CD8-positive, alpha-beta memory T cell (primary cell): ENCODE data around the gene ENO3. TPM values are rescaled to one million over a fixed set of nuclear protein-coding genes. Genes with fewer than 3 reads are reported as not detected.
A peak's percentile ranks its signal among the peaks of the same experiment; 100 is the strongest.
"Not testable (repeated sequence)": the region's sequence is repeated elsewhere in the genome, so short reads cannot be mapped to it uniquely, and the experiment has no call there.

ENCODE experiments used
- CTCF ChIA-PET: fragments of 350-600 bp; sonication (Branson Sonifier 250); formaldehyde crosslinking; loops from one replicate; lab custom pipeline; 2021; ENCODE audit warnings: antibody characterized with exemption; lab: Charles Lee
- POLR2A ChIA-PET: fragments of 350-600 bp; sonication (Branson Sonifier 250); formaldehyde crosslinking; loops from one replicate; lab custom pipeline; 2021; ENCODE audit warnings: antibody characterized with exemption; lab: Charles Lee
- DNase-seq, 5 donors: peaks; one replicate each; pipeline versions ENCODE4 v3.0.0 to v3.0.0-alpha.2; 2020 to 2022; ENCODE audit warnings: mixed read lengths in 1 of 5
- H3K27ac ChIP-seq: one replicate; pipeline ENCODE4 v1.7.0; 2013; ENCODE audit warnings: low read depth, mild to moderate bottlenecking, low read length, moderate library complexity
- H3K27me3 ChIP-seq: 2 replicates; pipeline ENCODE4 v1.7.0; 2013; ENCODE audit warnings: low read length, mild to moderate bottlenecking; ENCODE audit not compliant: insufficient read depth, poor library complexity, severe bottlenecking
- H3K36me3 ChIP-seq: 2 replicates; pipeline ENCODE4 v1.7.0; 2013; ENCODE audit warnings: mild to moderate bottlenecking, low read length, moderate library complexity; ENCODE audit not compliant: insufficient read depth
- H3K4me1 ChIP-seq: 2 replicates; pipeline ENCODE4 v1.7.0; 2013; ENCODE audit warnings: mild to moderate bottlenecking, low read length, moderate library complexity; ENCODE audit not compliant: insufficient read depth
- H3K4me3 ChIP-seq: 2 replicates; pipeline ENCODE4 v1.7.0; 2013; ENCODE audit warnings: mild to moderate bottlenecking, low read length
- H3K9me3 ChIP-seq: 2 replicates; pipeline ENCODE4 v1.7.0; 2013; ENCODE audit warnings: mild to moderate bottlenecking, low read length
- H3K27ac Mint-ChIP-seq, 8 donors: one replicate each; pipeline ENCODE4 v1.8.0; 2020 to 2021; ENCODE audit warnings: mixed read lengths in 8 of 8, mild to moderate bottlenecking in 6 of 8, inconsistent platforms in 3 of 8, moderate library complexity in 3 of 8
- H3K27me3 Mint-ChIP-seq, 2 donors: one replicate each; pipeline ENCODE4 v1.8.0; 2020 to 2021; ENCODE audit warnings: mixed read lengths in 2 of 2, mild to moderate bottlenecking in 1 of 2, moderate library complexity in 1 of 2
- H3K36me3 Mint-ChIP-seq, 3 donors: one replicate each; pipeline ENCODE4 v1.8.0; 2020 to 2021; ENCODE audit warnings: mixed read lengths in 3 of 3, inconsistent platforms in 1 of 3, mild to moderate bottlenecking in 1 of 3
- H3K4me1 Mint-ChIP-seq, 3 donors: one replicate each; pipeline ENCODE4 v1.8.0; 2020 to 2021; ENCODE audit warnings: mixed read lengths in 3 of 3, inconsistent platforms in 1 of 3, mild to moderate bottlenecking in 1 of 3
- H3K4me3 Mint-ChIP-seq, 7 donors: one replicate each; pipeline ENCODE4 v1.8.0; 2020 to 2021; ENCODE audit warnings: mixed read lengths in 7 of 7, mild to moderate bottlenecking in 6 of 7, moderate library complexity in 4 of 7, inconsistent platforms in 2 of 7
- H3K9me3 Mint-ChIP-seq, 5 donors: one replicate each; pipeline ENCODE4 v1.8.0; 2020 to 2022; ENCODE audit warnings: mixed read lengths in 5 of 5, mild to moderate bottlenecking in 3 of 5, moderate library complexity in 2 of 5, inconsistent platforms in 1 of 5
- polyA plus RNA-seq: library from polyadenylated mRNA; unstranded; fragments of 300-500 nt; fragmentation: Illumina TruSeq; gene quantifications from one replicate; pipeline ENCODE4 v1.2.3, GENCODE V29; 2021
- total RNA-seq, 2 experiments: library from RNA; stranded (reverse); gene quantifications; one replicate each; pipeline ENCODE4 v1.2.3, GENCODE V29; 2021

ENO3 gene
- total RNA-seq (10 to 100 TPM; 27.1 to 29.4 TPM), polyA plus RNA-seq (1.3 TPM)

DNA sequence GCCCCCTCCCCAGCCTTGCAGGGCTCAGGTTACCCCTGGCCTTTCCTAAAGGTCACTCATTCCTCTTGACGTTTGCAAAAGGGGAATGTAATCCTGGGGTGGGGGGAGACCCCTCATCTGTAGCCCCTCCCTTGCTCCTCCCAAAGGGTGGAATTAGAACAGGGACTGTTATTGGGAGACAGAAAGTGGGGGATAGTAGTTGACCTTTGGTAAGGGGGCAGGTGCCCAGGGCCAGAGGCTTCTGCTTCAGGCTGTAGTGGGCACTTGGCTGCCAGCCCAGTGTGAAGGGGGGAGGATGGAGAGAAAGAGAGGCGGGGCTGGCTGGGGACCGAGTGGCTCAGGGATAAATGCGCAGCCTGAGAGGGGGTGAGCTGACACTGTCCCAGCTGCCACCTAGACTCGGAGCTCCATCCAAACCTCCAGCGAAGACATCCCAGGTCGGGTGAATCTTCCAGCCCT, at the start of gene ENO3:
TSS of gene ENO3 (plus strand) at position 374 of the 459 bp plus-strand sequence. CDS start 711 bp downstream, outside the sequence.
- H3K4me3 Mint-ChIP-seq, result peak within 1 kb of the TSS; percentile 78 to 90 (median 82)

DNA sequence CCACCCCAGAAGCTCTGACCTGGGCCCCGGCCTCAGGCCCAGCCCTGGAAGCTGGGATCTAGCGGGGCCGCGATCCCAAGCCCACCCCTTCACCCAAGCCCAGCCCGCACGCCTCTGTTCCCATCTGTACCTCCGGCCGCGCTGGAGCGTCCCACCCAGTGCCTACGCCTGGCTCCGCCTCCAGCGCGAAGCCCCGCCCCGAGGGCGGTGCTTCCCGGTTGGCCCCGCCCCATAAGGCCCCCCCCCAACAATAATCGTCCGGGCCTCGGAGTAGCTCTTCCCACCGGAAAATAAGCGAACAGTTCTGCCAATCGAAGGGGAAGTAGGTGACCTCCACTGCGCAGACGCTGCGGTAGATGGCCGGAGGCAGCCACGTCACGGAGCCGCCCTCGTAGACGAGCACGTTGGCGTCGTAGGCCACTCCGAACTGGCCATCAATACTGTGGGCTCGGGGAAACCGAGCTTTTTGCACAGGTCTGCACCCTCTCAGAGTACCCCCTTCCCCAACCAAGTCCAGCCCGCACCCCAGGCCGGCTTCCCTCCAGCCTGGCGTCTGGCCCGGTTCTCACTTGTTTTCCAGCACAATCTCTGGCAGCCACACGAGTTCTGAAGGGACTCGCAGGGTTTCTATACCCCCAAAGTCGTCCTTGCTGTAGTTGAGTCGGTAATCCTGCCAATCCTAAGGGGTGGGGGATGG, 49.1 kb upstream of the ENO3 start:
- Histone ChIP-seq H3K27me3 (no peaks in the 10 kb centered on the region), H3K36me3 (peaks cover 2% of the 10 kb centered on the region), H3K9me3 (no peaks in the 10 kb centered on the region), H3K4me3 (no peak overlapping the region), H3K4me1 (peaks cover 45% of the 10 kb centered on the region), H3K27ac (no peak overlapping the region)
- peaks cover 28 to 58% (median 38%) of the 10 kb centered on the region in 3 donors for H3K4me1 Mint-ChIP-seq
- H3K27ac Mint-ChIP-seq, result peak overlapping the region in 6 of 8 donors; percentile 83 to 99 (median 94)
- peak in 1 of 5 donors; percentile 58 for DNase-seq
- no peaks in the 10 kb centered on the region for H3K9me3 Mint-ChIP-seq
- POLR2A ChIA-PET, result interaction anchor here (0.6 to 1.1 kb wide), 2 partner anchors 46 to 160 kb away, joined by 3 read pairs; no protein-coding TSS in a partner anchor
- peaks cover 0 to 7% of the 10 kb centered on the region in 2 donors for H3K27me3 Mint-ChIP-seq
- peak overlapping the region in 6 of 7 donors; percentile 84 to 94 (median 91) for H3K4me3 Mint-ChIP-seq
- H3K36me3 Mint-ChIP-seq, result peaks cover 0 to 11% (median 0%) of the 10 kb centered on the region in 3 donors
- CTCF ChIA-PET, result interaction anchor here (1.2 to 1.8 kb wide), 10 partner anchors 10 to 335 kb away, joined by 3 to 10 read pairs (median 4); partner anchors contain the start of genes ARRB2, RNF167, SLC25A11 and SPAG7

More for the DNA sequence above, at the start of gene ENO3:
- no peaks in the 10 kb centered on the region for H3K27me3 ChIP-seq
- peaks cover 0 to 19% (median 6%) of the 10 kb centered on the region in 3 donors for H3K36me3 Mint-ChIP-seq
- H3K4me1 ChIP-seq, result peaks cover 18% of the 10 kb centered on the region
- peaks cover 10% of the 10 kb centered on the region for H3K36me3 ChIP-seq
- H3K4me3 ChIP-seq, result peak within 1 kb of the TSS; percentile 49
- CTCF ChIA-PET, result interaction anchor here (0.8 to 4.8 kb wide), 6 partner anchors 11 to 111 kb away, joined by 3 to 30 read pairs (median 4); partner anchors contain the start of genes RNF167, SLC25A11 and SPAG7
- no peaks in the 10 kb centered on the region for H3K9me3 ChIP-seq
- peaks cover 19 to 30% (median 28%) of the 10 kb centered on the region in 3 donors for H3K4me1 Mint-ChIP-seq
- H3K9me3 Mint-ChIP-seq, result no peaks in the 10 kb centered on the region
- peak within 1 kb of the TSS; percentile 79 to 97 (median 90) for H3K27ac Mint-ChIP-seq
- no peak for DNase-seq
- peaks cover 0 to 4% of the 10 kb centered on the region in 2 donors for H3K27me3 Mint-ChIP-seq
- peak within 1 kb of the TSS; percentile 86 for H3K27ac ChIP-seq
- POLR2A ChIA-PET, result interaction anchor here (0.5 to 11.7 kb wide), 6 partner anchors 9 to 21 kb away, joined by 3 to 187 read pairs (median 6); partner anchors contain the start of genes RNF167, SLC25A11 and SPAG7

DNA sequence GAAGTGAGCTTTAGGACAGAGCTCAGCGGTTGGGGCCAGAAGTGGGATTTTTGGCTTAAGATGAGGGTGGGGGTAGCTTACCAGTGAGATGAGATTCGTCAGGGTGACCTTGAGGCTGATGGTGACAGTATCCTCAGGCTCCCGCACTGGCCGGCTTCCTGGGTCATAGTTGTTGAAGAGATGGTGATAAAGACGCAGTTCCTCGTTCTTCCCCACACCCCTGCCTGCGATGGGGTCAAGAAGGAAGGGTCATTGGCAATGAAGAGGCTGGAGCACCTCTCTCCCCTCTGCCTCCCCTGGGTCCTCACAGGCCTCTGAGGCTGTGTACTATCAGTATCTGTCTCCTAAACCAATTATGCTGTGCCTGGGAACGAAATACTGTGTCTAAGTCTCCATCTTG, 48.4 kb upstream of the ENO3 start:
- CTCF ChIA-PET, result interaction anchor here (0.8 to 1.9 kb wide), 18 partner anchors 10 to 335 kb away, joined by 3 to 10 read pairs (median 4); partner anchors contain the start of genes INCA1, RNF167 and SLC25A11
- peak in 1 of 5 donors; percentile 45 for DNase-seq
- POLR2A ChIA-PET, result interaction anchor here (1.0 to 1.6 kb wide), 3 partner anchors 37 to 64 kb away, joined by 3 to 7 read pairs (median 3); partner anchors contain the start of genes PFN1, RNF167 and SLC25A11
- Mint-ChIP-seq H3K36me3 (peaks cover 0 to 6% (median 0%) of the 10 kb centered on the region in 3 donors), H3K9me3 (no peaks in the 10 kb centered on the region), H3K4me1 (peaks cover 28 to 61% (median 38%) of the 10 kb centered on the region in 3 donors), H3K4me3 (peak overlapping the region; percentile 49 to 86 (median 78)), H3K27ac (peak overlapping the region; percentile 83 to 96 (median 92)), H3K27me3 (peaks cover 0 to 7% of the 10 kb centered on the region in 2 donors)
- no peaks in the 10 kb centered on the region for H3K27me3 ChIP-seq
- no peaks in the 10 kb centered on the region for H3K9me3 ChIP-seq
- peak overlapping the region; percentile 61 for H3K4me3 ChIP-seq
- H3K4me1 ChIP-seq, result peaks cover 45% of the 10 kb centered on the region
- H3K36me3 ChIP-seq, result no peaks in the 10 kb centered on the region
- H3K27ac ChIP-seq, result peak overlapping the region; percentile 58

DNA sequence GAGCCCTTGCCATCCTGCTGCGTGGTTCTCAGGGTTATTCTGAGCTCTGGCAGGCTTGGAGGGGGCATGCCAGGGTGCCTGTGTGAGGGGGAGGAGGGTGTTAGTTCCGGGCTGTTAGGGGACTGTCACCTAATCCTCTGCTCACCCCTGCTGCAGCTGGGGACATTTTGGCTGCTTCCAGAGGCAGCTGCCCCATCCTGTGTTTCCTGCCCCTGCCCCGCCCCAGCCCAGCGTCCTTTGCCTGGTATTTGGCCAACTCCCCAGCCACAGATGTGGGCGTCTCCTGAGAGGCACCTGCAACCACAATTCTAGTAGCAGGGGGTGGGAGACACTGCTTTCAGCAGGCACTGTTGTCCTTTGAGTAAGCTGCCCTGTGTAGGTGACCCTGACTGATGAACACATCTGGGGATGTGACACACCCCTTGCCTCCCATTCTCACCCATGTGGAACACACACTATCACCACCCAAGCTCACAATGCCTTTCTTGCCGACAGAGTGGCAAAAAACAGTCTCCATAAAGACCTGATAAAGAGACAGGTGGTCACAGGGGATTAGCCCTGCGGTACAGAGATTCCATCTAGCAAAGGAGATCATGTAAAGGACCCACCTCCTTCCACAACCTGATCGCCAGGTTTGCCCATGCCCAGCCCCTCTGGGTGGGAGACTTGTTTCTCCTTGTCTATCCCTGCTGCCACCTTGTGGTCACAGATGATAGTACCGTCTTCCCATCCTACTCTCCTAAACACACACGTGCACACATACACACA, 47.7 kb upstream of the ENO3 start, which contains the start of gene CHRNE:
TSS of gene CHRNE (minus strand) at position 48 of the 768 bp plus-strand sequence. CDS start at position 13, 35 bp downstream.
- H3K9me3 Mint-ChIP-seq, result no peaks in the 10 kb centered on the region
- H3K27ac Mint-ChIP-seq, result peak within 1 kb of the TSS; percentile 83 to 96 (median 92)
- Histone ChIP-seq H3K4me1 (peaks cover 46% of the 10 kb centered on the region), H3K9me3 (no peaks in the 10 kb centered on the region), H3K27ac (peak within 1 kb of the TSS; percentile 58), H3K36me3 (no peaks in the 10 kb centered on the region), H3K27me3 (no peaks in the 10 kb centered on the region), H3K4me3 (peak within 1 kb of the TSS; percentile 61)
- peak within 1 kb of the TSS; percentile 70 to 86 (median 79) for H3K4me3 Mint-ChIP-seq
- peak; percentile 63 to 82 (median 71) for DNase-seq
- peaks cover 28 to 58% (median 35%) of the 10 kb centered on the region in 3 donors for H3K4me1 Mint-ChIP-seq
- ChIA-PET POLR2A (interaction anchor here (1.0 to 1.6 kb wide), 3 partner anchors 37 to 64 kb away, joined by 3 to 7 read pairs (median 3); partner anchors contain the start of genes PFN1, RNF167 and SLC25A11), CTCF (interaction anchor here (0.6 to 1.9 kb wide), 22 partner anchors 9 to 336 kb away, joined by 3 to 16 read pairs (median 4); partner anchors contain the start of genes INCA1, RNF167, SLC25A11 and SPAG7)
- H3K27me3 Mint-ChIP-seq, result peaks cover 0 to 7% of the 10 kb centered on the region in 2 donors
- peaks cover 0 to 6% (median 0%) of the 10 kb centered on the region in 3 donors for H3K36me3 Mint-ChIP-seq

DNA sequence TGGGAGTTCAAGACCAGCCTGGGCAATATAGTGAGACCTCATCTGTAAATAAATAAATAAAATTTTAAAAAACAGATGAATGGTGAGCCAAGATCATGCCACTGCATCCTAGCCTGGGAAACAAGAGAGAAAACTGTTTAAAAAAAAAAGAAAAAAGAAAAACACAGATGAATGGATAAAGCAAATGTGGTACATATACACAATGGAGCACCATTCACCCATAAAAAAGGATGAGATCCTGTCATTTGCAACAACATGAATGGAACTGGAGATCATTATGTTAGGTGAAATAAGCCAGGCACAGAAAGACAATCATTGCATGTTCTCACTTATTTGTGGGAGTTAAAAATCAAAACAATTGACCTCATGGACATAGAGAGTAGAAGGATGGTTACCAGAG, 44.3 kb upstream of the ENO3 start:
- peak overlapping the region in 1 of 8 donors; percentile 47 for H3K27ac Mint-ChIP-seq
- CTCF ChIA-PET, result interaction anchor here (2.0 kb wide), 1 partner anchor 61 kb away, joined by 7 read pairs; the partner anchor contains the start of gene SPAG7
- H3K4me1 Mint-ChIP-seq, result peaks cover 16 to 28% (median 18%) of the 10 kb centered on the region in 3 donors
- H3K36me3 Mint-ChIP-seq, H3K27me3 Mint-ChIP-seq, POLR2A ChIA-PET, H3K27ac ChIP-seq, H3K27me3 ChIP-seq, H3K4me3 Mint-ChIP-seq, H3K36me3 ChIP-seq, H3K9me3 ChIP-seq, H3K4me3 ChIP-seq, DNase-seq, H3K9me3 Mint-ChIP-seq: not testable (repeated sequence)
- H3K4me1 ChIP-seq, result peaks cover 38% of the 10 kb centered on the region

DNA sequence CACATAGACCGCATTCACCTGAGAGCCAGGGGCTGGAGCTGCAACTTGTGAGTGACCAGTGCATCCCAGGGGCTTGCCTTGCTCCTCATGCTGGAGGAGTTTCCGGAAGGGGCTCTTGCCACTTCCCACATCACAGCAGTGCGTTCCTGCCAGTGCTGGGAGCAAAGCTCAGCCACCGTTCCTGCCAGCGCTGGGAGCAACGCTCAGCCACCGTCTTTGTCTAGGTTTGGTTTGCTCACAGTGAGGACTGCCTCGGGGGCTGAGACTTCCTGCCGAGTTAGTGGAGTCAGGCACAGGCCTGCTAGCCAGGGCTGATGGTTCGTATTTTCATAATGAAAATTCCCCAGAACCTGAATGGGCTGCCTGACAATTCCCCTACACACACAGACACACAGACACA, 42.6 kb upstream of the ENO3 start:
- peaks cover 5 to 12% (median 5%) of the 10 kb centered on the region in 3 donors for H3K4me1 Mint-ChIP-seq
- H3K27me3 Mint-ChIP-seq, result no peaks in the 10 kb centered on the region
- no peaks in the 10 kb centered on the region for H3K9me3 ChIP-seq
- DNase-seq, result peak in 1 of 5 donors; percentile 47
- no peak overlapping the region for H3K27ac ChIP-seq
- CTCF ChIA-PET, result interaction anchor here (0.9 to 2.9 kb wide), 22 partner anchors 9 to 198 kb away, joined by 3 to 25 read pairs (median 6); partner anchors contain the start of genes ARRB2, C17orf107, CAMTA2 and INCA1
- H3K4me3 ChIP-seq, result no peak overlapping the region
- POLR2A ChIA-PET, result interaction anchor here (0.6 to 1.7 kb wide), 5 partner anchors 8 to 122 kb away, joined by 3 to 15 read pairs (median 4); partner anchors contain the start of genes PFN1, RNF167, SLC25A11 and SPAG7
- no peak overlapping the region for H3K27ac Mint-ChIP-seq
- H3K4me1 ChIP-seq, result peaks cover 24% of the 10 kb centered on the region
- no peaks in the 10 kb centered on the region for H3K36me3 ChIP-seq
- no peaks in the 10 kb centered on the region for H3K36me3 Mint-ChIP-seq
- H3K9me3 Mint-ChIP-seq, result no peaks in the 10 kb centered on the region
- no peak overlapping the region for H3K4me3 Mint-ChIP-seq
- H3K27me3 ChIP-seq, result no peaks in the 10 kb centered on the region
